ENCODE results near the gene MPRIP. TPM values are rescaled to one million over a fixed set of nuclear protein-coding genes. Genes with fewer than 3 reads are reported as not detected.

Gene MPRIP
- total RNA-seq, 1 experiment from 2014 or later = 140 TPM

DNA sequence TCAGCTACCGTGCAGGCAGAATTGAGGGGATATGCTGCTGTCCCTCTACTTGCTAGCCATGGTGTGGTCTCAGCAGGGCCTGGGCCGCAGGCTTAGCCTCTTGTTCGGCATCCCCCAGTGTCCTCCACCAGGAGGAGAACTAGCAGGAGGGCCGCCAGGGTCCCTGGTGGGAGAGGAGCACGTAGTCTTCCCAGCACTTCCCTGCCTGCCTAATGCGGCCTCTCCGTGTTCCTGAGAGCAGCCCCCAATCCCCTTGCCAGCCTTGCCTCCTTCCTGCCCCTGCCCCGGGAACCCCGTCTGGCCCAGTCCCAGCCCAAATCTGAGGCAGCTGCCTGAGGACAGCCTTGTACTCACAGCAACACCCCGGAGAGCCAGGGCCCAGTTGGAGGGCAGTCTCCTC lies 125.7 kb downstream of the MPRIP start:
- Mint-ChIP-seq H3K27me3 (ENCODE audit: low read depth) (no peaks in the 10 kb centered on the region), H3K27ac (no peak overlapping the region), H3K4me3 (no peak overlapping the region), H3K36me3 (peaks cover 32% of the 10 kb centered on the region), H3K4me1 (peaks cover 10% of the 10 kb centered on the region; the same call in 1 of the 2 replicates), H3K9me3 (no peaks in the 10 kb centered on the region)
- ATAC-seq (no peak), DNase-seq (ENCODE audit: low spot score) (no peak)
- ChIA-PET CTCF (interaction anchor here (1.9 kb wide), 1 partner anchor 27 kb away, joined by 10 read pairs; no protein-coding TSS in a partner anchor), POLR2A (no interaction called here)
- TF ChIP-seq TEAD1 (CRISPR knock-in tag; IDR thresholded peaks at IDR 0.05) = no peak
- TF ChIP-seq NFE2L1 (CRISPR knock-in tag; IDR thresholded peaks at IDR 0.05) = no peak
- TF ChIP-seq TP53 (CRISPR knock-in tag; IDR thresholded peaks at IDR 0.05) = no peak
- no peak for TF ChIP-seq ZNF512 (CRISPR knock-in tag; IDR thresholded peaks at IDR 0.05; ENCODE audit: borderline replicate concordance)
- no peak for TF ChIP-seq ATF2 (CRISPR knock-in tag; IDR thresholded peaks at IDR 0.05; ENCODE audit: borderline replicate concordance, low read depth)
- no peak for TF ChIP-seq USF1 (CRISPR knock-in tag; IDR thresholded peaks at IDR 0.05)
- no peak for TF ChIP-seq ZBTB21 (CRISPR knock-in tag; IDR thresholded peaks at IDR 0.05; ENCODE audit: borderline replicate concordance)
- no peak for TF ChIP-seq MYBL2 (CRISPR knock-in tag; IDR thresholded peaks at IDR 0.05)
- TF ChIP-seq ZNF532 (CRISPR knock-in tag; IDR thresholded peaks at IDR 0.05; ENCODE audit: borderline replicate concordance) = no peak
- no peak for TF ChIP-seq PRRX2 (CRISPR knock-in tag; IDR thresholded peaks at IDR 0.05)
- no peak for TF ChIP-seq ERG (CRISPR knock-in tag; IDR thresholded peaks at IDR 0.05)
- TF ChIP-seq RELA (CRISPR knock-in tag; IDR thresholded peaks at IDR 0.05; ENCODE audit: borderline replicate concordance) = no peak
- no peak for TF ChIP-seq USF2 (CRISPR knock-in tag; IDR thresholded peaks at IDR 0.05)
- TF ChIP-seq, protein P1, sequence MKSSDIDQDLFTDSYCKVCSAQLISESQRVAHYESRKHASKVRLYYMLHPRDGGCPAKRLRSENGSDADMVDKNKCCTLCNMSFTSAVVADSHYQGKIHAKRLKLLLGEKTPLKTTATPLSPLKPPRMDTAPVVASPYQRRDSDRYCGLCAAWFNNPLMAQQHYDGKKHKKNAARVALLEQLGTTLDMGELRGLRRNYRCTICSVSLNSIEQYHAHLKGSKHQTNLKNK (CRISPR knock-in tag; IDR thresholded peaks at IDR 0.05) = no peak
- no peak for TF ChIP-seq IRF2 (CRISPR knock-in tag; IDR thresholded peaks at IDR 0.05; ENCODE audit: borderline replicate concordance, low read depth)
- no peak for TF ChIP-seq FOXP1 (CRISPR knock-in tag; IDR thresholded peaks at IDR 0.05; ENCODE audit: borderline replicate concordance)
- no peak for TF ChIP-seq FOXK1 (CRISPR knock-in tag; IDR thresholded peaks at IDR 0.05)
- no peak for TF ChIP-seq ETV6 (CRISPR knock-in tag; IDR thresholded peaks at IDR 0.05)
- TF ChIP-seq, protein P2, sequence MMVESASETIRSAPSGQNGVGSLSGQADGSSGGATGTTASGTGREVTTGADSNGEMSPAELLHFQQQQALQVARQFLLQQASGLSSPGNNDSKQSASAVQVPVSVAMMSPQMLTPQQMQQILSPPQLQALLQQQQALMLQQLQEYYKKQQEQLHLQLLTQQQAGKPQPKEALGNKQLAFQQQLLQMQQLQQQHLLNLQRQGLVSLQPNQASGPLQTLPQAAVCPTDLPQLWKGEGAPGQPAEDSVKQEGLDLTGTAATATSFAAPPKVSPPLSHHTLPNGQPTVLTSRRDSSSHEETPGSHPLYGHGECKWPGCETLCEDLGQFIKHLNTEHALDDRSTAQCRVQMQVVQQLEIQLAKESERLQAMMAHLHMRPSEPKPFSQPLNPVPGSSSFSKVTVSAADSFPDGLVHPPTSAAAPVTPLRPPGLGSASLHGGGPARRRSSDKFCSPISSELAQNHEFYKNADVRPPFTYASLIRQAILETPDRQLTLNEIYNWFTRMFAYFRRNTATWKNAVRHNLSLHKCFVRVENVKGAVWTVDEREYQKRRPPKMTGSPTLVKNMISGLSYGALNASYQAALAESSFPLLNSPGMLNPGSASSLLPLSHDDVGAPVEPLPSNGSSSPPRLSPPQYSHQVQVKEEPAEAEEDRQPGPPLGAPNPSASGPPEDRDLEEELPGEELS (CRISPR knock-in tag; IDR thresholded peaks at IDR 0.05) = no peak
